T-cell (primary cell): ENCODE data around the gene NYAP2. TPM values are rescaled to one million over a fixed set of nuclear protein-coding genes. Genes with fewer than 3 reads are reported as not detected.

Experiments used
- ATAC-seq, 4 experiments: fragments of 200-7000 bp in 3 of 4; fragments of 150-1000 bp in 1 of 4; cut with Tn5 transposase; replicated peaks in 1 of 4; 1 replicate in 3 of 4; 2 replicates in 1 of 4; pipeline ENCODE4 v1.10.0; 2021; ENCODE audit warnings: moderate library complexity in 3 of 4, mild to moderate bottlenecking in 2 of 4, moderate number of reproducible peaks in 1 of 4
- CTCF ChIA-PET, 2 donors: fragments of 300-600 bp; sonication (Branson Sonifier 250); formaldehyde crosslinking; loops; one replicate each; lab custom pipeline; 2022; ENCODE audit warnings: antibody characterized with exemption in 2 of 2; lab: Charles Lee
- POLR2A ChIA-PET, 2 donors: fragments of 300-600 bp; sonication (Branson Sonifier 250); formaldehyde crosslinking; loops; one replicate each; lab custom pipeline; 2022; ENCODE audit warnings: antibody characterized with exemption in 2 of 2; lab: Charles Lee
- DNase-seq, 35 experiments: peaks; one replicate each; pipeline versions ENCODE4 v3.0.0 to v3.0.0-alpha.2; 2013 to 2023
- H3K27ac ChIP-seq: one replicate; pipeline ENCODE4 v1.5.1; 2013; ENCODE audit warnings: low read length
- H3K27me3 ChIP-seq, 2 experiments: replicated peaks in 1 of 2; 1 replicate in 1 of 2; 2 replicates in 1 of 2; pipeline versions ENCODE4 v1.6.1 to v1.7.0; 2013; ENCODE audit warnings: low read length in 1 of 2, mixed read lengths in 1 of 2; ENCODE audit not compliant: control insufficient read depth in 2 of 2, insufficient read depth in 2 of 2; ENCODE audit errors: extremely low read depth in 1 of 2
- H3K36me3 ChIP-seq, 2 donors: 1 replicate in 1 of 2; 2 replicates in 1 of 2; pipeline versions ENCODE4 v1.6.1 to v1.7.0; 2013; ENCODE audit warnings: low read length in 1 of 2; ENCODE audit not compliant: control insufficient read depth in 2 of 2, insufficient read depth in 1 of 2; ENCODE audit errors: extremely low read depth in 1 of 2
- H3K4me1 ChIP-seq, 2 experiments: 1 replicate in 1 of 2; 2 replicates in 1 of 2; pipeline versions ENCODE4 v1.6.1 to v1.7.0; 2013; ENCODE audit warnings: low read length in 2 of 2, mixed read lengths in 1 of 2; ENCODE audit not compliant: insufficient read depth in 2 of 2, control insufficient read depth in 1 of 2; ENCODE audit errors: extremely low read depth in 1 of 2
- H3K4me3 ChIP-seq, 2 donors: 1 replicate in 1 of 2; 2 replicates in 1 of 2; pipeline versions ENCODE4 v1.5.1 to v1.7.0; 2013; ENCODE audit warnings: mild to moderate bottlenecking in 2 of 2, low read length in 1 of 2, moderate library complexity in 1 of 2; ENCODE audit not compliant: control insufficient read depth in 1 of 2; ENCODE audit errors: extremely low read depth in 1 of 2
- H3K9me3 ChIP-seq: 2 replicates; pipeline ENCODE4 v1.7.0; 2013
- H3K27ac Mint-ChIP-seq, 2 donors: one replicate each; pipeline ENCODE4 v1.8.0; 2020 to 2021; ENCODE audit warnings: mild to moderate bottlenecking in 2 of 2, mixed read lengths in 2 of 2
- H3K27me3 Mint-ChIP-seq, 2 donors: one replicate each; pipeline ENCODE4 v1.8.0; 2021 to 2022; ENCODE audit warnings: mixed read lengths in 2 of 2
- H3K36me3 Mint-ChIP-seq: one replicate; pipeline ENCODE4 v1.8.0; 2021; ENCODE audit warnings: mixed read lengths
- H3K4me1 Mint-ChIP-seq, 3 donors: one replicate each; pipeline ENCODE4 v1.8.0; 2020 to 2022; ENCODE audit warnings: mixed read lengths in 3 of 3, mild to moderate bottlenecking in 1 of 3
- H3K4me3 Mint-ChIP-seq, 3 donors: one replicate each; pipeline ENCODE4 v1.8.0; 2020 to 2022; ENCODE audit warnings: mild to moderate bottlenecking in 3 of 3, mixed read lengths in 3 of 3, moderate library complexity in 3 of 3
- H3K9me3 Mint-ChIP-seq, 3 donors: one replicate each; pipeline ENCODE4 v1.8.0; 2020 to 2022; ENCODE audit warnings: mixed read lengths in 3 of 3
- WGBS: methylation state at CpG from one replicate; pipeline ENCODE4 v1.1.5; 2013; ENCODE audit warnings: missing lambda C conversion rate; ENCODE audit not compliant: insufficient coverage; 5-methylcytosine and 5-hydroxymethylcytosine counted together
- total RNA-seq, 35 experiments: library from RNA in 6 of 35; stranded (reverse) in 6 of 35; fragments of 120-200 nt in 1 of 35; gene quantifications; one replicate each; pipeline versions ENCODE4 v1.2.1 to v1.2.4 and lab custom pipeline; 2013 to 2026

NYAP2 gene
- total RNA-seq, 5 donors from 2014 or later (not counting 1 experiment from before 2014, with no cell fraction given): 0.06 to 0.15 TPM; not detected in 3

GRCh38 chr2:225493420-225494099, 94.0 kb downstream of the NYAP2 start:
- ATAC-seq: no peak
- Histone ChIP-seq H3K27ac (no peak overlapping the region), H3K9me3 (no peaks in the 10 kb centered on the region), H3K4me3 (no peak overlapping the region), H3K4me1 (no peaks in the 10 kb centered on the region), H3K27me3 (no peaks in the 10 kb centered on the region), H3K36me3 (no peaks in the 10 kb centered on the region)
- H3K4me3 Mint-ChIP-seq: no peak overlapping the region
- no CpG with 5 or more reads among the region's 5 CpGs for WGBS
- ChIA-PET CTCF (interaction anchor here in 1 of 2 donors (0.7 kb wide), 1 partner anchor 1441 kb away, joined by 3 read pairs; no protein-coding TSS in a partner anchor), POLR2A (no interaction called here)
- no peak overlapping the region for H3K27ac Mint-ChIP-seq
- H3K4me1 Mint-ChIP-seq: no peaks in the 10 kb centered on the region
- H3K27me3 Mint-ChIP-seq: peaks cover 2 to 5% of the 10 kb centered on the region in 2 donors
- DNase-seq: no peak
- no peaks in the 10 kb centered on the region for H3K36me3 Mint-ChIP-seq
- H3K9me3 Mint-ChIP-seq: no peaks in the 10 kb centered on the region

DNA sequence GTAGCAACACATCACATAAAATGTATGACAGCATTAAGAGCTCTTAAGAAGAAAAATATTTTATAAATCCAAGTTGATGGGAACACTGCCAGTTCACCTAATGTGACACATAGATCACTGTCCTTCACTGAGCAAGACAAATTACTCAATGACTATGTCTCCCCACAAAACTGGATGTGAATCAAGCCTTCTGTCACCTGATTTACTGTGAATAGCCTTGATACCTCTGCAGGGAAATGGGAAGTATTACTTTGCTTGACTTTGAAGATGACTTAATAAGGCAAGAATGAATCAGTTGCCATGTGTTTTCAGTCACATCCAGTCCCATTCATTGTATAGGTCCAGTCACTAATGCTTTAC, 94.6 kb downstream of the NYAP2 start:
- no peaks in the 10 kb centered on the region for H3K27me3 ChIP-seq
- no peaks in the 10 kb centered on the region for H3K4me1 ChIP-seq
- Mint-ChIP-seq H3K9me3 (no peaks in the 10 kb centered on the region), H3K27me3 (peaks cover 7 to 10% of the 10 kb centered on the region in 2 donors), H3K27ac (no peak overlapping the region), H3K36me3 (no peaks in the 10 kb centered on the region), H3K4me3 (no peak overlapping the region), H3K4me1 (no peaks in the 10 kb centered on the region)
- H3K27ac ChIP-seq: no peak overlapping the region
- no peak for ATAC-seq
- ChIA-PET POLR2A (no interaction called here), CTCF (interaction anchor here in 1 of 2 donors (0.7 kb wide), 1 partner anchor 1441 kb away, joined by 3 read pairs; no protein-coding TSS in a partner anchor)
- no peaks in the 10 kb centered on the region for H3K9me3 ChIP-seq
- no peak overlapping the region for H3K4me3 ChIP-seq
- no peak for DNase-seq
- H3K36me3 ChIP-seq: no peaks in the 10 kb centered on the region

GRCh38 chr2:225495706-225496105, 96.2 kb downstream of the NYAP2 start:
- ChIA-PET CTCF (no interaction called here), POLR2A (no interaction called here)
- no peaks in the 10 kb centered on the region for H3K4me1 ChIP-seq
- DNase-seq: no peak
- no peak overlapping the region for H3K27ac Mint-ChIP-seq
- H3K36me3 ChIP-seq: no peaks in the 10 kb centered on the region
- H3K4me3 Mint-ChIP-seq: no peak overlapping the region
- H3K4me3 ChIP-seq: no peak overlapping the region
- H3K9me3 Mint-ChIP-seq: no peaks in the 10 kb centered on the region
- no peaks in the 10 kb centered on the region for H3K9me3 ChIP-seq
- no peak overlapping the region for H3K27ac ChIP-seq
- 100% methylated on average over 2 of the region's 4 CpGs for WGBS
- H3K36me3 Mint-ChIP-seq: no peaks in the 10 kb centered on the region
- ATAC-seq: no peak
- H3K4me1 Mint-ChIP-seq: no peaks in the 10 kb centered on the region
- H3K27me3 Mint-ChIP-seq: peaks cover 7 to 14% of the 10 kb centered on the region in 2 donors
- no peaks in the 10 kb centered on the region for H3K27me3 ChIP-seq

DNA sequence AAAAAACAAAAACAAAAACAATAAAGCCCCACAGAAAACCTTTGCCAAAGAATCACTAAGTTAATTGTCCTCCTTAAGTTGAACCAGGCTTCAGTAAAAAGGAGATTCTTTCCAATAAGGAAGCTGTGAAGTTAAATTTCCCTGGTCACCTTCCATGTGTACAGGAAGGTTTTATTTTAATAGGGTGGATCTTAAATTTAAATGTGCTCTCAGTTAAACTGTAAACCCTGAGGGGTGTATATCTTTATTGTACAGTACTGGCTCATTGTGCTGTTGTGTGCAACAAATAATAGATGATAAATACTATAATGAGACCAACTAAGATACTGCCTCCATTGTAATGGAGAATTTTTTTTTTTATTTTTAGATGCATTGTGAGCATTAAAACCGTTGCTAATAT, 97.1 kb downstream of the NYAP2 start:
- Histone ChIP-seq H3K27ac (no peak overlapping the region), H3K36me3 (no peaks in the 10 kb centered on the region), H3K4me3 (no peak overlapping the region), H3K27me3 (no peaks in the 10 kb centered on the region), H3K9me3 (no peaks in the 10 kb centered on the region), H3K4me1 (no peaks in the 10 kb centered on the region)
- CTCF ChIA-PET: no interaction called here
- WGBS: no CpG with 5 or more reads among the region's 1 CpG
- H3K4me1 Mint-ChIP-seq: no peaks in the 10 kb centered on the region
- no peak overlapping the region for H3K4me3 Mint-ChIP-seq
- peaks cover 7 to 14% of the 10 kb centered on the region in 2 donors for H3K27me3 Mint-ChIP-seq
- H3K9me3 Mint-ChIP-seq: no peaks in the 10 kb centered on the region
- no peaks in the 10 kb centered on the region for H3K36me3 Mint-ChIP-seq
- DNase-seq: no peak
- H3K27ac Mint-ChIP-seq: no peak overlapping the region
- no peak for ATAC-seq
- POLR2A ChIA-PET: no interaction called here

DNA sequence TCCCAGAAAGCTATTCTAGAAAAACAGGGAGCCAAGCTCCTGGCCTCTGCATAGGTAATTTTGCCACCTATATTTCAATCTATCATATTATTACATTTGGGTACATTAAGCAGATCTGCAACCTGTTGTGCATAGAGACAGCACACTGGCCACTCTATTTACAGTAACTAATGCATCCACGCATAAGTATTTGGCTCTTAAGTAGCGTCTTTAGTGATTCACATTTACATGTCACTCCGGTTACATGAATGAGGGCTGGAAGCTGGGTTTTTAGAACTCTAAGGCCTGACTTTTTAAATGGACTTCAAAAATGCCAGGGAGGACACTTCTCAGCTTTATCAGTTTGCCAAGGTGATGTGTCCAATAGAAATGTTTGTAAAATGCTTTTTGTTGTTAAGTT, 97.7 kb downstream of the NYAP2 start:
- Mint-ChIP-seq H3K27me3 (peaks cover 13 to 15% of the 10 kb centered on the region in 2 donors), H3K36me3 (no peaks in the 10 kb centered on the region), H3K9me3 (no peaks in the 10 kb centered on the region), H3K27ac (no peak overlapping the region), H3K4me3 (no peak overlapping the region), H3K4me1 (no peaks in the 10 kb centered on the region)
- Histone ChIP-seq H3K4me3 (no peak overlapping the region), H3K27me3 (no peaks in the 10 kb centered on the region), H3K9me3 (no peaks in the 10 kb centered on the region), H3K4me1 (no peaks in the 10 kb centered on the region), H3K27ac (no peak overlapping the region), H3K36me3 (no peaks in the 10 kb centered on the region)
- WGBS: 87% methylated on average over 2 of the region's 3 CpGs
- POLR2A ChIA-PET: no interaction called here
- CTCF ChIA-PET: no interaction called here
- ATAC-seq (no peak), DNase-seq (no peak)

- H3K4me3 Mint-ChIP-seq: no peak overlapping the region
- no peak for ATAC-seq
- H3K27ac Mint-ChIP-seq: no peak overlapping the region
Observed at GRCh38 chr2:225501022-225501421, 101.5 kb downstream of the NYAP2 start.

GRCh38 chr2:225502971-225503370, 103.5 kb downstream of the NYAP2 start:
- ATAC-seq (no peak), DNase-seq (no peak)
- H3K36me3 Mint-ChIP-seq: no peaks in the 10 kb centered on the region
- Histone ChIP-seq H3K36me3 (no peaks in the 10 kb centered on the region), H3K4me1 (no peaks in the 10 kb centered on the region), H3K4me3 (no peak overlapping the region), H3K27me3 (no peaks in the 10 kb centered on the region), H3K27ac (no peak overlapping the region), H3K9me3 (no peaks in the 10 kb centered on the region)
- peaks cover 13 to 15% of the 10 kb centered on the region in 2 donors for H3K27me3 Mint-ChIP-seq
- CTCF ChIA-PET: no interaction called here
- no peak overlapping the region for H3K4me3 Mint-ChIP-seq
- no CpG with 5 or more reads among the region's 1 CpG for WGBS
- H3K4me1 Mint-ChIP-seq: no peaks in the 10 kb centered on the region
- POLR2A ChIA-PET: no interaction called here
- H3K27ac Mint-ChIP-seq: no peak overlapping the region
- no peaks in the 10 kb centered on the region for H3K9me3 Mint-ChIP-seq

More at GRCh38 chr2:225501022-225501421, 101.5 kb downstream of the NYAP2 start:
- ChIA-PET CTCF (no interaction called here), POLR2A (no interaction called here)
- H3K27ac ChIP-seq: no peak overlapping the region
- H3K27me3 ChIP-seq: no peaks in the 10 kb centered on the region
- no peaks in the 10 kb centered on the region for H3K4me1 Mint-ChIP-seq
- no peaks in the 10 kb centered on the region for H3K9me3 ChIP-seq
- peaks cover 13 to 15% of the 10 kb centered on the region in 2 donors for H3K27me3 Mint-ChIP-seq
- no peaks in the 10 kb centered on the region for H3K4me1 ChIP-seq
- no peak for DNase-seq
- H3K36me3 ChIP-seq: no peaks in the 10 kb centered on the region
- no peak overlapping the region for H3K4me3 ChIP-seq
- no peaks in the 10 kb centered on the region for H3K36me3 Mint-ChIP-seq
- H3K9me3 Mint-ChIP-seq: no peaks in the 10 kb centered on the region
